K562 (cell line): ENCODE results near the gene TUBGCP6. TPM values are rescaled to one million over a fixed set of nuclear protein-coding genes. Genes with fewer than 3 reads are reported as not detected.

Experiments
- LEF1 ChIP-seq: fragments of 450-650 bp; IDR thresholded peaks from 2 replicates; pipeline ENCODE4 v1.6.1; 2016; ENCODE audit warnings: mild to moderate bottlenecking
- polyA plus RNA-seq, 8 experiments: library from polyadenylated mRNA; depleted of rRNA in 4 of 8; stranded (reverse) in 5 of 8; unstranded in 3 of 8; fragments of >200 nt; fragmentation: Nextera tagmentation in 2 of 8; fragmentation: Illumina TruSeq in 1 of 8; extraction: Ambion mirVana in 2 of 8; extraction: Trizol in 1 of 8; gene quantifications; 2 replicates each; pipeline versions ENCODE4 v1.2.1 to v1.2.3, GENCODE V29; 2011 to 2014; ENCODE audit warnings: inconsistent platforms in 1 of 8, missing spikeins in 1 of 8
- total RNA-seq, 7 experiments: library from RNA; depleted of rRNA in 6 of 7; stranded (reverse); fragments of >200 nt in 6 of 7; fragmentation: Illumina TruSeq in 2 of 7; extraction: Trizol in 2 of 7; gene quantifications; 2 replicates each; pipeline versions ENCODE4 v1.2.1 to v1.2.3, GENCODE V29; 2011 to 2021; ENCODE audit warnings: low replicate concordance in 1 of 7
- TF ChIP-seq, protein P1 (sequence below): fragments of 450-650 bp; IDR thresholded peaks from 2 replicates; pipeline ENCODE4 v1.6.1; 2016; ENCODE audit warnings: mild to moderate bottlenecking, moderate library complexity

The TUBGCP6 gene
- total and polyA plus RNA-seq, 9 of the 15 experiments (the other 6 are each of a cell fraction or from before 2014, with no cell fraction given) = 0.76 to 33.0 (median 10.1) TPM

DNA sequence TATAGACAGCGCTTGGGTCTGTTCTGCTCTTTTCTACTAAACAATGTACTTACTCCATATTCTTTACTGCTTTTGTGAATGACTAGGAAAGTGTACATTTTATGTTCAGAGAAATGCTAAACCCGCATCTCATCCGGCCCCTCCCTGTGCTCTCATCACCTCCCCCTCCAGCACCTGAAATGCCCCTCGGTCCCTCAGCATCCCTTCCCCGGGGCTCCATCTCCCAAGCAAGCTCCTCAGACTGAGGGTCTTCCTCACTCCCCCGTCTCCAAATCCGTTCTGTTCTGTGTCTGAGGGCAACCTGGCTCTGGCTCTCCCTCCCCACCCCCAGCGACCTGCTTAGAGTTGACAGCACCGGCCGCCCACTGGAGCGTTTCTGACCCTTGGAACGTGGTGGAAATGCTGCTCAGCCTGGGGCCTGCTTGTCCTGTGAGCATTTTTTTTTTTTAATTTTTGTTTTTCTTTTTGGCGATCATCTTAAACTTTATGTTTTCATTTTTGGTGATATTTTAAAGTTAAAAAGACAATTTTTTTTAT is 42.6 kb downstream of the TUBGCP6 start (continued):
- TF ChIP-seq, protein P1, sequence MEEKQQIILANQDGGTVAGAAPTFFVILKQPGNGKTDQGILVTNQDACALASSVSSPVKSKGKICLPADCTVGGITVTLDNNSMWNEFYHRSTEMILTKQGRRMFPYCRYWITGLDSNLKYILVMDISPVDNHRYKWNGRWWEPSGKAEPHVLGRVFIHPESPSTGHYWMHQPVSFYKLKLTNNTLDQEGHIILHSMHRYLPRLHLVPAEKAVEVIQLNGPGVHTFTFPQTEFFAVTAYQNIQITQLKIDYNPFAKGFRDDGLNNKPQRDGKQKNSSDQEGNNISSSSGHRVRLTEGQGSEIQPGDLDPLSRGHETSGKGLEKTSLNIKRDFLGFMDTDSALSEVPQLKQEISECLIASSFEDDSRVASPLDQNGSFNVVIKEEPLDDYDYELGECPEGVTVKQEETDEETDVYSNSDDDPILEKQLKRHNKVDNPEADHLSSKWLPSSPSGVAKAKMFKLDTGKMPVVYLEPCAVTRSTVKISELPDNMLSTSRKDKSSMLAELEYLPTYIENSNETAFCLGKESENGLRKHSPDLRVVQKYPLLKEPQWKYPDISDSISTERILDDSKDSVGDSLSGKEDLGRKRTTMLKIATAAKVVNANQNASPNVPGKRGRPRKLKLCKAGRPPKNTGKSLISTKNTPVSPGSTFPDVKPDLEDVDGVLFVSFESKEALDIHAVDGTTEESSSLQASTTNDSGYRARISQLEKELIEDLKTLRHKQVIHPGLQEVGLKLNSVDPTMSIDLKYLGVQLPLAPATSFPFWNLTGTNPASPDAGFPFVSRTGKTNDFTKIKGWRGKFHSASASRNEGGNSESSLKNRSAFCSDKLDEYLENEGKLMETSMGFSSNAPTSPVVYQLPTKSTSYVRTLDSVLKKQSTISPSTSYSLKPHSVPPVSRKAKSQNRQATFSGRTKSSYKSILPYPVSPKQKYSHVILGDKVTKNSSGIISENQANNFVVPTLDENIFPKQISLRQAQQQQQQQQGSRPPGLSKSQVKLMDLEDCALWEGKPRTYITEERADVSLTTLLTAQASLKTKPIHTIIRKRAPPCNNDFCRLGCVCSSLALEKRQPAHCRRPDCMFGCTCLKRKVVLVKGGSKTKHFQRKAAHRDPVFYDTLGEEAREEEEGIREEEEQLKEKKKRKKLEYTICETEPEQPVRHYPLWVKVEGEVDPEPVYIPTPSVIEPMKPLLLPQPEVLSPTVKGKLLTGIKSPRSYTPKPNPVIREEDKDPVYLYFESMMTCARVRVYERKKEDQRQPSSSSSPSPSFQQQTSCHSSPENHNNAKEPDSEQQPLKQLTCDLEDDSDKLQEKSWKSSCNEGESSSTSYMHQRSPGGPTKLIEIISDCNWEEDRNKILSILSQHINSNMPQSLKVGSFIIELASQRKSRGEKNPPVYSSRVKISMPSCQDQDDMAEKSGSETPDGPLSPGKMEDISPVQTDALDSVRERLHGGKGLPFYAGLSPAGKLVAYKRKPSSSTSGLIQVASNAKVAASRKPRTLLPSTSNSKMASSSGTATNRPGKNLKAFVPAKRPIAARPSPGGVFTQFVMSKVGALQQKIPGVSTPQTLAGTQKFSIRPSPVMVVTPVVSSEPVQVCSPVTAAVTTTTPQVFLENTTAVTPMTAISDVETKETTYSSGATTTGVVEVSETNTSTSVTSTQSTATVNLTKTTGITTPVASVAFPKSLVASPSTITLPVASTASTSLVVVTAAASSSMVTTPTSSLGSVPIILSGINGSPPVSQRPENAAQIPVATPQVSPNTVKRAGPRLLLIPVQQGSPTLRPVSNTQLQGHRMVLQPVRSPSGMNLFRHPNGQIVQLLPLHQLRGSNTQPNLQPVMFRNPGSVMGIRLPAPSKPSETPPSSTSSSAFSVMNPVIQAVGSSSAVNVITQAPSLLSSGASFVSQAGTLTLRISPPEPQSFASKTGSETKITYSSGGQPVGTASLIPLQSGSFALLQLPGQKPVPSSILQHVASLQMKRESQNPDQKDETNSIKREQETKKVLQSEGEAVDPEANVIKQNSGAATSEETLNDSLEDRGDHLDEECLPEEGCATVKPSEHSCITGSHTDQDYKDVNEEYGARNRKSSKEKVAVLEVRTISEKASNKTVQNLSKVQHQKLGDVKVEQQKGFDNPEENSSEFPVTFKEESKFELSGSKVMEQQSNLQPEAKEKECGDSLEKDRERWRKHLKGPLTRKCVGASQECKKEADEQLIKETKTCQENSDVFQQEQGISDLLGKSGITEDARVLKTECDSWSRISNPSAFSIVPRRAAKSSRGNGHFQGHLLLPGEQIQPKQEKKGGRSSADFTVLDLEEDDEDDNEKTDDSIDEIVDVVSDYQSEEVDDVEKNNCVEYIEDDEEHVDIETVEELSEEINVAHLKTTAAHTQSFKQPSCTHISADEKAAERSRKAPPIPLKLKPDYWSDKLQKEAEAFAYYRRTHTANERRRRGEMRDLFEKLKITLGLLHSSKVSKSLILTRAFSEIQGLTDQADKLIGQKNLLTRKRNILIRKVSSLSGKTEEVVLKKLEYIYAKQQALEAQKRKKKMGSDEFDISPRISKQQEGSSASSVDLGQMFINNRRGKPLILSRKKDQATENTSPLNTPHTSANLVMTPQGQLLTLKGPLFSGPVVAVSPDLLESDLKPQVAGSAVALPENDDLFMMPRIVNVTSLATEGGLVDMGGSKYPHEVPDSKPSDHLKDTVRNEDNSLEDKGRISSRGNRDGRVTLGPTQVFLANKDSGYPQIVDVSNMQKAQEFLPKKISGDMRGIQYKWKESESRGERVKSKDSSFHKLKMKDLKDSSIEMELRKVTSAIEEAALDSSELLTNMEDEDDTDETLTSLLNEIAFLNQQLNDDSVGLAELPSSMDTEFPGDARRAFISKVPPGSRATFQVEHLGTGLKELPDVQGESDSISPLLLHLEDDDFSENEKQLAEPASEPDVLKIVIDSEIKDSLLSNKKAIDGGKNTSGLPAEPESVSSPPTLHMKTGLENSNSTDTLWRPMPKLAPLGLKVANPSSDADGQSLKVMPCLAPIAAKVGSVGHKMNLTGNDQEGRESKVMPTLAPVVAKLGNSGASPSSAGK = peak; percentile 45; the same call in 1 of the 2 replicates
- no peak for TF ChIP-seq LEF1
